SHP77 treated with DMSO at 0.1 percent for 48 hours (cell line): ENCODE measurements around the gene NUP210.

Source experiments
- DNase-seq: peaks from one replicate; lab custom pipeline; 2025; lab: John Stamatoyannopoulos, UW

Gene NUP210

GRCh38 chr3:13348100-13348499 lies 72.0 kb downstream of the NUP210 start:
- no peak for DNase-seq

GRCh38 chr3:13347390-13347950 lies 72.7 kb downstream of the NUP210 start:
- DNase-seq: no peak

DNA sequence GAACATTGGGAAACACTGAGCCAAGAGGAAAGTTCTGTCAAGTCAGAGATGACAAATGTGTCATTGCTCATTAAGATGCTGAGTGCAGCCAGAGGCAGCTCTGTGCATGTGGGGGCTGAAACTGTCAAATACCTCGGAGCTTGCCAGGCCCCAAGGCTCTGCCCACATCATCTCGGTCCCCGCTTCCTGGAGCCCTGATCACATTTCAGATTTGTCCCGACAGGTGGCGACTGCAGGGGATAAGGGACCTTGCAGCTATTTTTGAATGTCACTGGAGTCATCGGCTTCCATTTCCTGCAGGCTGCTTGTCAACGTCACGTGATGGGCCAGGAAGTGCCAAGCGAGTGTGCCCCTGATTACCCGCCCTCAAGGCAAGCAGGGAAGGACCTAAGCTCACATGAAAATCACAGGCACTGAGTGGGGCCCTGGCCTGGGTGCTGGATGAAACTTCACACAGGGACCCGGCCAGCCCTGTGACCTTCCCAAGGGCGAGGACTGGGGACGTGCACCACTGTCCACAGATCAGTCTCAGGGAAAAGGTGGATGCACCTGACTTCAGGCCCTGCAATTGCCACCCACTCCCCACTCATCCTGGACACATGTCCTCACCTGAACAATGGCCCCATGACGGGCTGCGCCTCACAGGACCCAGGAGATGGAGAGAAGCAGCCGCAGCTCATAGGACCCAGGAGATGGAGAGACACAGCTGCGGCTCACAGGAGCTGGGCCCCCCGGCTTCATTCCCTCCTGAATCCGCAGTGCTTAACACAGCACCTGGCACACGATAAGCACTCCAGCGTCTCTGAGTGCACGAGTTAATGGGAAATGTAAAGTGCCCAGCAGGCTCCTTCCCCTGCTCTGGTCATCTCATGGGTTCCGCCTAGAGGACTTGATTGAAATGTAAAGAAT lies 73.4 kb downstream of the NUP210 start:
- peak; percentile 72 for DNase-seq

GRCh38 chr3:13345772-13346171 lies 74.3 kb downstream of the NUP210 start:
- DNase-seq: no peak

- DNase-seq: no peak
These were observed 74.8 kb downstream of the NUP210 start for GRCh38 chr3:13345284-13345683.

GRCh38 chr3:13344663-13345062 lies 75.5 kb downstream of the NUP210 start:
- no peak for DNase-seq

DNA sequence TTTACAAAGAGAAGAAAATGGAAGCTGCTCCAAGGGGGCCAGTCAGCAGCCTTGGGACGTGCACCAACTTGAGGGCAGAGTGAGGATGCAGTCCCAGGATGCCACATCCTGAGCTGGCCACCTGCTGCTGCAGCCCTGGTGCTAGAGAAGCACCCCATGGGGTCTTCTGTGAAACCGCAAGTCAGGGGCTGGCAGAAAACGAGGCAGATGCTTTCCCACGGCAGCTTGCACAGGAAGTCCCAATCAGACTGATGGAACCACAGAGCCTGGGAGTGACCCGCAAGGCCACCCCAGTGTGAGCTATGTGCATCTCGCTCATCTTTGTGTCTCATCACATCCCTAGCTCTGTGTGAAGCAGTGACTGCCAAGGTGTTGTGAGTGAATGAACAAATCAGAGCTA lies 76.5 kb downstream of the NUP210 start:
- no peak for DNase-seq

DNA sequence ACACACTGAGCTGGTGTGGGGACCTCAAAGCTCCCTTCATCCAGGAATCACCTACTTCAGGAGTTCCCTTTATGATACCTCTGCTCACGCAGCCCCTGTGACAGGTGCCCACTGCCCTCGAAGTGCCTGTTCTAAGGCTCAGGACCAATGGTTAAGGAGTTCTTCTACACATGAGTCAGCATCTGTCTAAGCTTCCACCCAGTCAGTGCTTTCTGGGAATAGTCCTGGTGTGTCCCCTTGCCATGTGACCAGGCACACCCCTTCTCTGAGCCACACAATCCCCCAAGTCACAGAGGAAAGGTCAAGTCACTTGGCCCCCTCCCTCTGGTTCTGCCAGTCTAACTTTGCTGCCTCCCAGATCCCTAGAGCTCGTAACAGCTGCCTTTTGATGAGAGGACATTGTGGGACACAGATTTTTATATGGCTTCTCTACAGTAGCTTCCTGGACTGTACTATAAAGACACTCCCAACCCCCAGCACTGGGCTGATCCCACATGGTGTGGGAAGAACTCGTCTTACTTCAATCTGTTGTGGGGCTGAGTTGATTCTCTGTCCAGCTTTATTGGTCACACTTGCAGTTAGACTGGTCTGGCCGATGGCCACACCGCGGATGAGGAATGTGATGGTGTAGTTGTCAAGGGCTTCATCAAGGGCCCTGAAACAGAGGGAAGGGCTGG lies 78.8 kb downstream of the NUP210 start:
- no peak for DNase-seq

DNA sequence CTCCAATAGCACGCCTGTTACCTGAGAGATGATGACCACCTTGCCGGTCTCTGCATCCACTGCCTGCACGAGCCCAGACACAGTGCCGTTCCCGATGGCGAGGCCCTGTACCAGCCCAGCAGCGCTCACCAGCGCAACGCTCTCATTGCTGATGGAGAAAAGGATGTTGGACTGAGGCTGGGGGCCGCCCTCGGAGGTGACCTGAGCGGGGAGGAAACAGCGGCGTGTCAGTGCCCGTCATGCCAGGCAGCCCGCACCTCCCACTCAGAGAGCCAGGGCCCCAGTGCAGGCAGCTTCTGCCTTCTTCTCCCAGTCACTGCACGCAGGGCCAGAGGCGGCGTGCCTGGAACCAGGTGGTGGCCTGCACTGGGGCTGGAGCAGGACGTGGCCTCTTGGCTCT lies 80.3 kb downstream of the NUP210 start:
- no peak for DNase-seq

GRCh38 chr3:13338996-13339395 lies 81.1 kb downstream of the NUP210 start:
- DNase-seq: no peak

DNA sequence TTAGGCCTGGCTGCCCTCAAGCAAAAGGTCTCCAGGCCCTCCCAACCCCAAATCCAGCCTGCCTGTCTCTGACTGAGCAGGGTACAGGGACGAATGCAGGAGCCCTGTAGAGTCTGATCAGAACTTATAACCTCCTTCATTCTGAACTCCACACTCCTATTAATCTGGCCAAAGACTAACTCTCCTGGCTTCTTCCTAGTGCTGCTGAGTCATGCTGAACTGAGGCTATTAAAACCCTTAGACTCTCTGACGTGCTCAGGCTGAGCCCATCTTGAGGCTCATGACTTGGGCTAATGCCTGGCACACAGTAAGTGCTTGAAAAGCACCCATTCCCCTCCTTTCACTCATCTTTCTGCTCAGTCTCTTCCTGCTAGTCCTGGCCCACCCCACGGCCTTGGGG lies 81.9 kb downstream of the NUP210 start:
- no peak for DNase-seq

GRCh38 chr3:13336592-13336991 lies 83.5 kb downstream of the NUP210 start:
- no peak for DNase-seq

- no peak for DNase-seq
These were observed 84.6 kb downstream of the NUP210 start for GRCh38 chr3:13335503-13335902.

DNA sequence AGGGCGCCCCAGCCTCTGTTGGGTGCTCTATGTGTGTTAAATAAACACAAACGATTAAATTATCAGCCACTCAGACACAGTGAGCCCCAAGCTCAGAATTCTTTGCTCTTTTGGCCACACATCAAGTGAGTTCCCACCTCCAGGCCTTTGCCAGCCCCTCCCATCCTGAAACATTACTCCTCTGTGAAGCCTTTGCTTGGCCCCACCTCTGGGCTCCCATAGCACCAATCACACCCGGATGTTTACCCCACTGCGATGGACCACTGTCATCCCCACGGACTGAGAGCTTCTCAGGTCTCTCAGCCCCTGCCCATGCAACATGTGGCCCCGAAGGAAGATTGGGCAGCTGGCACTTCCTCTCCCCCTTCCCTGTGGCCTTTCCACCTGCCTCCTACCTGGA lies 85.1 kb downstream of the NUP210 start:
- DNase-seq: no peak

DNA sequence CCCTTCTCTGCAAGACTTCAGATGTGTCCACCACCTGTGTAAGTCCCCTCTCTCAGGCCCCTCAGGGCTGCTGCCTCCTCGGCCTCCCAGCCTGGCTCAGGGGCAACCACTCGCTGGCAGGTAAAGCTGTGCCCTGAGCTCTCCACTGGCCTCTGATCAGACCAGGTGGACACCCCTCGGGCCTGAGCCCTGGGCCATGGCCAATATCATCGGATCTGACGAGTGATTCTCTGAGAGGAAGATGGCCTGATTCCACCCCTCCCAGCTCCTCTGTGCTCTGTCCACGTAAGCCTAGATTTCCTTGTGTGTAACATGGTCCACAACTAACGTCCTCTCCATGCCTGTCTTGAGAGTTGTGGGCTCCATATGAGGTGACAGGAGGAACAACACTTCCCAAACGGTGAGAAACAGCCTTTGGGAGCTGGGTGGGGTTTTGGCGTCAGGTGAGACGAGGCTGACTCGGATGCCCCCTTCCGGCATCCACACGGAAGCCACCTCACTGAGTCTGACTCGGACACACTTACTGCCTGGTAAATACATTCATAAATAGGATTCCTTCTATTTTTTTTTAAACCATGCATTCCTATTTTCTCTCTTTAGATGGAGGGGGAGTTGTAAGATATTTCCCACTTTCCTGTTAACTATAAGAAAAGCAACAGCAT lies 86.8 kb downstream of the NUP210 start:
- no peak for DNase-seq

DNA sequence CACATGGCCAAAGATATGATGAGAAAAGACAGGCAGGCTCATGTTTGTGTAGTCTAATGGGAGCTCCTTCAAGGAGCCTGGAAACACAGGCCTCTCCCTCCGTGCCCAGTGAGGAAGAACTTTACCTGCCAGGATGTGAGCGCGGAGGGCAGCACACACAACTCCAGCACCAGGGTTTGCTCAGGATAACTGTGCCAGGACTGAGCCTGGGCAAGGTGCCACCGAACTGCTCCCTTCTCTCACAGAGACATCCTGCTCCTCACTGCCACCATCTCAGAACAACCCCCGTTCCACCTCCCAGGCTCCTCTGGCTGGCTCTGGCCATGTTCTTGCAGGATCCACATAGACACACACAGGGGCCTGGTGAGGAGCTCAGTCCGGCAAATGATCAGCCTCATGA lies 87.4 kb downstream of the NUP210 start:
- no peak for DNase-seq

DNA sequence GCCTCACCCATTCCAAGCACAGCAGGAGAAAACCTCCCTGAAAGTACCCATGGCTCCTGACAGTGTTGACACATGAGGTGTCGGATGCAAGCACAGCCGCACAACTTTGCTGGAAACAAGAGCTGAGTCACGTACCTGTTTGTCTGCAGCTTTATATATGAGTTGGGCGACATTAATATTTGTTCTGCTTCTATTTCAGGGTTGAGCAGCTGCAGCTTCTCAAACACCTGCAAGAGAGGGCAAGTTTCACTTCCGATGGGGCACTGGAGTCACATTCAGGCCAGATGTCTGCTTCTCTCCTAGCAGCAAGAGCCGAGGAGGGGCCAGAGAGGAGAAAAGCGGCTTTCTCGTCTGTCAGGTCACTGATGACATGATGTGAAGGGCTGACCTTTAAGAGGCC lies 88.0 kb downstream of the NUP210 start:
- peak; percentile 93 for DNase-seq

GRCh38 chr3:13329746-13330145 lies 90.4 kb downstream of the NUP210 start:
- no peak for DNase-seq

DNA sequence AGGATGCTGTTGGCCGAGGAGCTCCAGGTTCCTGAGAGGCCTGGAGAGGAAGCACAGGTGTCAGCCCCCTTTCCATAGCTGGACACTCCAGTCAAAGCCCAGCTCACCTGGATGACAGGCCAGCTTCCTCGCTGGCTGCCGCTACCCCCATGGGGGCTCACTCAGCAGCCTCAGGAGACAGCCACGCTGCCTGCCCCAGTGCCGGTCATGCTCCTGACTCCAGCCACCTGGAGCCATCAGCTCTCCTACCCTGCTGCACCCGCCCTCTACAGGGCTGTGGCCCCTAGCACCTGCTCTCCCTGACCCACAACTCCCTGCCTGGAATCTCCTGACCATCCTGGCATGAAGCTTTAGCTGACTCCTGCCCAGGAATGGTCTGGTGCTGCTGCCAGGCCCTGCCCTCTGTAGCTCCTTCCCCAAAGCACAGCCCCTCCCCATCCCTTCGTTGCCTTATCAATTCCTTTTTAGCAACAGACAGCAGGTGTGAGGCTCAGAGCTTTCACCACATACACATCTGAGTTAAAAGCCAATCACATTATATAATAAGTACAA lies 94.2 kb downstream of the NUP210 start:
- peak; percentile 19 for DNase-seq

DNA sequence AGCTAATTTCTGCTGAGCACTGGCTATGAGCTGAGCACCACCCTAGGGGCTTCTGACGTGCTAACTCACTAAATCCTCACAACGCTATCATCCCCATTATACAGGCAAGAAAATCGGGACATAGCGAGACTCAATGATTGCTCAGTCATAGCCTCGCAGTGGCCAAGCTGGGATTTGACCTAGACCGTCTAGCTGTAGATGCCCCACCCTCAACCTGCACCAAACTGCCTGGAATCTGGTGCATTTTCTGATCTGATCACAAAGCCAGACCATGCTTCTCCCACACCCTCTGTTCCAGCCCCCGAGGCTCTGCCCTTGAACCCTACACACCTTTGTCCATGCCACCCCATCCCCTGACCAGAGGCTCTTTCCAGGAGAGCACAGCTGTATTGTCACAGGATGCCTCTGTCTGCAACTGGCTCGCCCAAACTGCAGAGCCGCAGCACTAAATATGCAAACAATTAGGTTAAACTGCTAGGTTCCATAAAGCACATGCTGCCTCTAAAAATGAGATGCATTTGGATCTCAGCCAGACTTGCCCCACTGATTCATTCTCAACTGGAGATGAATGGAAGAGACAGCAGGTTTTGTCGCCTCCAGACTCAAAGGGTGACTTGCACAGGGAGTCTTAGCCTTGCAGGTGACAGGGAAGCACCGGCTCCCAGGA lies 95.2 kb downstream of the NUP210 start:
- DNase-seq: no peak

DNA sequence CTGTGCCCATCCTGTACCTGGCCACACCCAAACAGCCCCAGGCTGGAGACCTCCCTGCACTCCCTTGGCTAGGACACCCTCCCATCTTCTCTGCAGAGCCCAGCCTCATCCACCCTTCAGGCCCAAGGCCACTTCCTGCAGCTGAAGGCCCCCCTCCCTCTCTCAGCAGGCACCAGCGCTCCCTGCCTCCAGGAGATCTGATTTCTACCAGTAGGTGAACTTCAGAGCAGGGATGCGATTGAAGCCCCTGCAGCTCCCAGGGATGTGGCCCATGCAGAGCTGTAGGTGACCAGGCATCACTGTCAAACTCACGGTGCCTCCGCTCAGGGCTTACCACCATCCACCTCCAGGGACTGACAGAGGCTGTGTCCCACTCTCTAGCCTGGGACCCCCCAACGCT lies 96.3 kb downstream of the NUP210 start:
- no peak for DNase-seq

DNA sequence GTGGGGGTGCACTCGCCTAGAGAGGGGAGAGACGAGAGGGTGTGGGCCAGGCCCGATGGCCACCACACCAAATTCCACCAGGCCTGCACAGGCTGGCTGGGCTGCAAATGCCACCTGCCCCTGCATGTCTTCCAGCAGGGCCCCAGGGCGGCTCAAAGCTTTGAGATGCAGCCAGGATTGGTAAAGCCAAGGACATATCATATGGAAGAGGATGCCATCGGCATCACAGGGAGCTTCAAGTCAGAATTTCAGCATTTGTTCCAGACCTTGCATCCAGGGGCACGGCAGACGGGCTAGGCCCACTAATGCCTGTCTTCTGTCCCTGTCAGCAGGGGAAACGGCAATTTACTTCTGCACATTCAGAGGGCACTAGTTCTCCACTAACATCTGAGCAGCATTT lies 97.8 kb downstream of the NUP210 start:
- no peak for DNase-seq
